HG03060 (cell line): ENCODE measurements around the gene SPEF1.

Experiments used
- ATAC-seq: cut with Tn5 transposase; IDR thresholded peaks from one replicate; pipeline ENCODE4 v1.9.1; 2021; ENCODE audit warnings: low read depth, moderate number of reproducible peaks; ENCODE audit not compliant: unreplicated experiment

SPEF1 gene

DNA sequence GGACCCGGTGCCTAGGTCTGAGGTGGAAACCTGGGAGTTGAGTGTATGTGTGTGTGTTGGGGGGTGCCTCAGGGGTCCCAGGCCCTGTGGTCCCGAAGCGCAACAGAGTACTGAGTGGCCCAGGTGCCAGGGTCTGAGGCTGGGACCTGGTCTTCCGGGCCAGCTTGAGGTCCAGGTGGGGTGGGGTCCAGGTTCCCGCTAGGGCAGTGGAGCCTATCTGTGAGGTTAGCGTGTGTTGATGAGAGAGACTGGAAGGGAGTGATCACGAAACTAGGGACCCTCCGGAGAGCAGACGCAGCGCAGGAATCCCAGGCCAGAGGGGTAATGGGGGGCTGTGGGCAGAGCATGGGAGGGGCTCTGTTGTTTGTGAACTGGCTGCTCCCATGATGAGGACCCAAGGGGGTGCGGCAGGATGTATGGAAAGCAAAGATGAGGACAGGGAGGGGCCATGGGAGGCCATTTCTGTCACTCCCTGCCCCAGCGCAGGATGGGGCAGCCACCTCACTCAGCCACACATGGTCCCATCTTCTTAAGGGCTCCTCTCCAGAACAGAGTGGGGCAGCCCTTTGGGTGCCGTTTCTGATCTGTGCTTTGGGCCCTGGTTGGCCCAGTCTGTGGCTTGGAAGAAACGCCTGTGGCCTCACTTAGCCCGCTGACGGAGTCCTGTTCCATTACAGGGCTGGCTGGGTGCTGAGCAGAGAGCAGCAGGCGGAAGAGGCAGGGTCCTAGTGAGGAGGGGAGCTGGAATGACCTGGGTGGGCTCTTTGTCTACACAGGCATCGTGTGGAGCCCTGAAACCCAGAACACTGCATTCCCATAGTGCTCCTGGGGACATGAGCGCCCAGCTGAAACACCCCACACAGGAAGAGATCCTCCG is 47.9 kb downstream of the SPEF1 start:
- ATAC-seq: no peak

DNA sequence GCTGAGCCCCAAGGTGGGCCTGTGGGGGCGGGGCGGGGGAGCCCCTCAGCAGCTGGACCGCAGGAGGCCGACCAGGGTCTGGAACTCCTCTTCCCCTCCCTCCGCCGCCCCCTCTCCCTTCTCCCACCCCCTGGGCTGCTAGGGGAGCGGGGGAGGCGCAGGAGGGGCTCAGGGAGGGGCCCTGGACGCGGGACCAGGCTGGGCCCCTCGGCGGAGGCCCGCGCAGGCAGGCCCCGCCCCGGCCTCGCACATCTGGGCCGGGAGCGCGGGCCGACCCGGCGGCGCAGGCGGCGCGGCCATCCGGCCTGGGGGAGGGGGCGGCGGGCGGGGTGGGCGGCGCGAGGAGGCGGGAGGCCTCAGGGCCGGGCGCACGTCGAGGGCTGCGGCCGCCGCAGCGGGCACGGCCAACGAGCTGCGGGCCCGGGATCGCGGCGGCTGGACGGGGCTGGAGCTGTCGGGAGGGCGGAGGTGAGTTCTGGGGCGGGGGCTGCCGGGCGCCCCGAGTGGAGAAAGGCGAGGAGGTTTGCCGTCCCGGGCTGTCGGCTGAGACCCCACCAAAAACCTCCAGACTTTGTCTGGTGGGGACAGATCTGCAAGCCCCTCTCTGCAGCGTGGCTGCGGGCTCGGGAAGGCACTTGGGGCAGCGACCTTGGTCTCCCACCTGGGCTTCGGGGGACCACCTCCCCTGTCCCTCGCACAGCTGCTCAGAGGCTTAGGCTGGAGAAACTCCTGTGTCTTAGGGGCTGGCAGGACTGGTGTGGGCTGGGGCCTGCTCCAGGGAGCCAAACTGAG is 48.7 kb downstream of the SPEF1 start, which contains the start of gene HSPA12B:
HSPA12B (plus strand) TSS at position 359 of the 792 bp plus-strand sequence. CDS start 5,990 bp downstream, outside the sequence.
- no peak for ATAC-seq

DNA sequence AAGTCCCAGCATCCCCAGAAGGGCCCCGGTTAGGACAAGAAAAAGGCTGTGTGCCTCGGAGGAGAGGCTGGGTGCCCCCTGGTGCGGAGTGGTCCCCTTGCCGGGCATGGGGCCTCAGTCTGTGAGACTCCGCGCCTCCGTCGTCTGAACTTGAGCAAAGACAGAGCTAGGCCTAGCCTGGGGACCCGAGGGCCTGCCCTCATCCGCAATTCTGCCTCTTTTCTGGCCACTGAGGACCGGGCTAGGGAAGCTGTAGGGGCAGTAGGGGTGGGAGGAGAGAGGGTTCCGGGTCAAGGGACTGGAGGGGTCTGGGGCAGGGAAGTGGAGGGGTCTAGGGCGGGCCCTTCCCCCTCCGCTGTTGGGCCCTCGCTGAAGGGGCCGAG is 49.3 kb downstream of the SPEF1 start:
- no peak for ATAC-seq

DNA sequence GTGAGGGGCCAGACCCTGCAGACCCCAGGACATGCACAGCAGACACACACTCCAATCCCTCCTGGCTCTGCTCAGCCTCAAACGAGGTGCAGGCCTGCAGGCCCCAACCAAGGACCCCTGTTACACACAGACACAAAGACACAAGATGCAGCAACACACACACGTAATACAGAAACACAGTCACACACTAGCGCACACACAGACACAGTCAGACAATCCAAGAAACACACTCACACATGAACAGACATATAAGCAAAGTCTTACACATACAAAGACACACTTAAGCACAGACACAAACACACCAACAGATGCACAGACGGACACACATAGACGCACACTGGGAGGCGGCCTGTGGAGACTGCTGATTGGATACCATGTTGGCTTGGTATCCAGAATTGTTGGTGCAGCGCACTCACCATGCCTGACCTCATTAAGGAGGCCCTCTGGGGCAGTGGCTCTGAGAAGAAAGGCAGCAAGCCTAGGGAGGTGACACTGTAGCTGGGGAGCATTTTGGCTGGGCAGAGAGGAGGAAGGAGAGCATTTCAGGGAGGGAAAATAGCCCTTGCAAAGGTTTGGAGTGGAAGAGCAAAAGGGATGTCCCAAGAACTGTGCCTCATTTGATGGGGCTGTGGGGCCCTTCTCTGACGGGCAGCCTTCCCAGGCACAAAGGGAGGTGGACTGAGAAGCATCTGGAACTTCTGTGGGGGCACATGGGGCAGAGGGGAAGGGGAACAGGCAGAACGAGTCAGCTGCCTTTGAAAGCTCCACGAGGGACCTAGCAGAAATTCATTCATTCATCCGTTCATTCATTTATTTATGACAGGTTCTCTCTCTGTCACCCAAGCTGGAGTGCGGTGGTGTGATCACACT is 50.2 kb downstream of the SPEF1 start:
- ATAC-seq: no peak

DNA sequence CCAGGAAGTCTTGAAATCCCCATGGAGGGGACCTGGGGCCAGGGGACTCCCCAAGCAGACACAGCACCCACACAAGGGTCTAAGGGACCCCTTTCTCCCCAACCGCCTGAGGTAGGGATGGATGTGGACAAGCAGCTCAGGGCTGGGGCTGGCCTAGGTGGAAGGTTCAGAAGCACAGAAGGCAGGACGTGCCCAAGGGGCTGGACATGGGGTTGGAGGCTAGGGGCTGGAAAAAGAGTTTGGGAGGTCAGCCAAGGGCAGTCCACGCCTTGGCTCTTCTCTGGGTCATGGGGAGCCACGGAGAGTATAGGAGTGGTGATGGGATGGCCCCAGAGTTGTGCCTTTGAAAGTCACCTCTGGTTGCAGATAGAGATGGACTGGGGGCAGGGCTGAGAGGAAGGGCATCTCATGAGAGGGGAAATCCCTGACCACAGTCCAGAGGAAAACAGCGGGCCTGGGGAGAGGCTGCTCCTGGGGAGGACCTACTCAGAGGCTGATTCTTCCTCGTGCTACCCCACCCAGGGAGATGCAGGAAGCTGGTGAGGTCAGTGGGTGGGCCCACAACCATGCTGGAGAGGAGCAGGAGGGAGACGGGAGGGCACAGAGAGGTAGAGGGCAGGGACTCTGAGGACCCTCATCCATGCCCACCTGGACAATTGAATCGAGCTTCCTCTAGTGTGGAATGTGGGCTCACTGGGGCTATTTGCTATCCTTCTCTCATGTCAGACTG is 51.3 kb downstream of the SPEF1 start:
- ATAC-seq: no peak

DNA sequence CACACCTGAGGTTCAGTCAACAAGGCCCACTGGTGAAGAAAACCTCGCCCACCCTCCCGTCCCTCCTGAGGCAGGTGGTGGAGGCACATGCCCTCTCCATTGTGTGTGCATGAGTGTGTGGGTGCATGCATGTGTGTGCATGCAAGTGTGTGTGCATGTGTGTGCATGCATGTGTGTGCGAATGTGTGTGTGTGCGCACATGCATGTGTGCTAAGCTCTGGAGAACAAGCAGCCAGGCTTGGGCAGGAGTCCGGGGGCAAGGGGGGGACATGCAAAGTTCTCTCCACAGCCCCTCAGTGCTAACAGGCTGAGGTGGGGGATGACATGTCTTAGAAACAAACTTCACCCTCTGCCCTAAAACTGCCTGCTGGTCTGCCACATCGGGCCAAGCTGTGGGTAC is 51.9 kb downstream of the SPEF1 start:
- no peak for ATAC-seq

DNA sequence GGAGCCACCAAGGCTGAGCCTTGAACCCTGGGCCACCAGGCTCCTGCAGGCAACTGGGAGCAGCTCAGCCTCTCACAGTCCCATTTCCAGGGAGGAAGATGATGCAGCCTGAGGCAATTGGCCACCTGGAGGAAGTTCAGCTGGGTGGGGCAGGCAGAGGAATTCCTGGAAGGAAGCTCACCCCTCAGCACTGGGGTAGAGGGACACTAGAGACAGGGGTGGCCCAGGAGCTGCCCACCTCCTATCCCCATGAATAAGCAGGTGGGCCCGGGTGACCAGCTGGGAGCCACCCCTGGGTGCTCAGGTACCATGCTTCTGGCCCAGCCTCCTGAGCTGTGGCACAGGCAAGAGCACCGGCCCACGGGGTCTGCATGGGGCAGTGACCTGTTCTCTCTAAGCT is 52.4 kb downstream of the SPEF1 start:
- no peak for ATAC-seq

DNA sequence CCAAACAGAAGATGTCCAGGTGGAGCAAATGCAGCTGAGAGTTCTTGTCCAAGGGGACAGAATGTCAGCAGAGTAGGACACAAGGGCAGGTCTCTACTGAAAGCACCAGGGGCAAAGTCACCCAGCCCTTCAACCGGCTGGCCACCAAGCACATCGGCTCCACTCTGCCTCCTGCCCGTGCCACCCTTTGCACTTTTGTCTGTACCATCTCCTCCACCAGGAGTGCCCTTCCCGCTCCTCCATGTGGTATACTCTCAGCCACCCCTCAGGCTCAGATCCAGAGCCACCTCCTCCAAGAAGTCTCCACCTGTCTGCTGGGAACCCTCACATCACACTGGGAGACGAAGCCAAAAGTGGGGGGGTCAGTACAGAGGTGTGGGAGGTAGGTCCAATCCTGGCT is 52.9 kb downstream of the SPEF1 start:
- ATAC-seq: no peak
